ENCODE measurements around the gene VPS16. TPM values are rescaled to one million over a fixed set of nuclear protein-coding genes. Genes with fewer than 3 reads are reported as not detected.

Gene VPS16
- total RNA-seq, 4 donors from 2014 or later = 22.1 to 44.0 (median 30.7) TPM

DNA sequence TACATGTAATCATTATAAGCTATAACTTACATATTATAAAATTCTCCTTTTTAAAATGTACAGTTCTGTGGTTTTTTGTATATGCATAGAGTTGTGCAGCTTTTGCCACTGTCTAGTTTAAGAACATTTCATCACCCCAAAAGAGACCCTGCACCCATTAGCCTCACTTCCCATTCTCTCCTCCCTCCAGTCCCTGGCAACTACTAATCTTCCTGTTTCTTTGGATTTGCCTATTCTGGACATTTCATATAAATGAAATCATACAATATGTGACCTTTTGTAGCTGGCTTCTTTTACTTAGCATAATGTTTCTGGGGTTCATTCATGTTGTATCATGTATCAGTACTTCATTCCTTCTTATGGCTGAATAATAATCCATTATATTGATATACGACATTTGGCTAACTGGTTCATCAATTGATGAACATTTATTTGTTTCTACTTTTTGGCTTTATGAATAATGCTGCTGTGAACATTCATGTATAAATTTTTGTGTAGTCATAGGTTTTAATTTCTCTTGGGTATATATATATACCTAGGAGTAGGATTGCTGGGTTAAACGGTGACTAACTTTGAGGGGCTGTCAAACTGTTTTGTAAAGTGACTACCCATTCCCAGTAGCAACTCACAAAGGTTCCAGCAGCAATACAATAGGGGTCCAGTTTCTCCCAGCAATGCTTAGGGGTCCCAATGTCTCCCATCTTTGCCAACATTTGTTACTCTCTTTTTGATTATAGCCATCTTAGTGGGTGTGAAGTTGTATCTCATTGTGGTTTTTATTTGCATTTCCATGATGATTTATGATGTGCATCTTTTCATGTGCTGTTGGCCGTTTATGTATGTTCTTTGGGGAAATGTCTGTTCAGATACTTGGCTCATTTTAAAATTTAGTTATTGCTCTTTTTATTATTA lies 43.4 kb downstream of the VPS16 start:
- Histone ChIP-seq H3K36me3 (no peaks in the 10 kb centered on the region), H3K27me3 (no peaks in the 10 kb centered on the region), H3K27ac (no peak overlapping the region), H3K4me1 (peaks cover 0 to 41% (median 0%) of the 10 kb centered on the region in 3 donors), H3K9me3 (no peaks in the 10 kb centered on the region), H3K4me3 (no peak overlapping the region)
- TF ChIP-seq POLR2A (IDR thresholded peaks at IDR 0.05) = no peak
- TF ChIP-seq EP300 (IDR thresholded peaks at IDR 0.05) = no peak
- no peak for TF ChIP-seq POLR2AphosphoS5 (IDR thresholded peaks at IDR 0.05)
- TF ChIP-seq, protein P1, sequence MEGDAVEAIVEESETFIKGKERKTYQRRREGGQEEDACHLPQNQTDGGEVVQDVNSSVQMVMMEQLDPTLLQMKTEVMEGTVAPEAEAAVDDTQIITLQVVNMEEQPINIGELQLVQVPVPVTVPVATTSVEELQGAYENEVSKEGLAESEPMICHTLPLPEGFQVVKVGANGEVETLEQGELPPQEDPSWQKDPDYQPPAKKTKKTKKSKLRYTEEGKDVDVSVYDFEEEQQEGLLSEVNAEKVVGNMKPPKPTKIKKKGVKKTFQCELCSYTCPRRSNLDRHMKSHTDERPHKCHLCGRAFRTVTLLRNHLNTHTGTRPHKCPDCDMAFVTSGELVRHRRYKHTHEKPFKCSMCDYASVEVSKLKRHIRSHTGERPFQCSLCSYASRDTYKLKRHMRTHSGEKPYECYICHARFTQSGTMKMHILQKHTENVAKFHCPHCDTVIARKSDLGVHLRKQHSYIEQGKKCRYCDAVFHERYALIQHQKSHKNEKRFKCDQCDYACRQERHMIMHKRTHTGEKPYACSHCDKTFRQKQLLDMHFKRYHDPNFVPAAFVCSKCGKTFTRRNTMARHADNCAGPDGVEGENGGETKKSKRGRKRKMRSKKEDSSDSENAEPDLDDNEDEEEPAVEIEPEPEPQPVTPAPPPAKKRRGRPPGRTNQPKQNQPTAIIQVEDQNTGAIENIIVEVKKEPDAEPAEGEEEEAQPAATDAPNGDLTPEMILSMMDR (IDR thresholded peaks at IDR 0.05) = no peak
- ATAC-seq = no peak
- WGBS, 2 donors (ENCODE audit: low coverage in 1 of 2) = 66 to 78% methylated on average over 3 of the region's 3 CpGs

DNA sequence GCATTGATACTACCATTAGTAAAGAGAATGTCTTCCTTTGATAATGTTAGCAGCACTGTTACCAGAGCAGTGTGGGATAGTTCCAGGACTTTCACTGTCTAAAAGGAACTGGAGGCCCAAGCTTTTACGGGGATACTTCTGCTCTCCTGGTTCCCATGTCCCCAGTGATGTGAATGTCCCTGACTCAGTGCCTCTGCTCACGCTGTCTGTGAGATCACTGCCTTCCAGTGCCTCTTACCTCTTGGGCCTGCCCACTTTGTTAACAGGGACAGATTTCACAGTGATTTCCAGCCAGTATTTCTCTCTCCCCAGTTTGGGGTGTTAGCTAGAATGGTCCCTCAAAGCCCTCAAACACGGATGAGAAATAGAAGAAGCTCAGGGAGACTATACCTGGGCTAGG lies 47.2 kb downstream of the VPS16 start:
- Histone ChIP-seq H3K4me1 (peaks cover 0 to 28% (median 6%) of the 10 kb centered on the region in 3 donors), H3K9me3 (no peaks in the 10 kb centered on the region), H3K4me3 (no peak overlapping the region), H3K27ac (no peak overlapping the region), H3K36me3 (no peaks in the 10 kb centered on the region), H3K27me3 (no peaks in the 10 kb centered on the region)
- TF ChIP-seq EP300 (IDR thresholded peaks at IDR 0.05) (no peak), POLR2A (IDR thresholded peaks at IDR 0.05) (no peak), POLR2AphosphoS5 (IDR thresholded peaks at IDR 0.05) (no peak)
- TF ChIP-seq, protein P1 (IDR thresholded peaks at IDR 0.05) = no peak
- WGBS, 2 donors (ENCODE audit: low coverage in 1 of 2) = 86 to 89% methylated on average over 2 to 3 of the region's 3 CpGs
- ATAC-seq = no peak

DNA sequence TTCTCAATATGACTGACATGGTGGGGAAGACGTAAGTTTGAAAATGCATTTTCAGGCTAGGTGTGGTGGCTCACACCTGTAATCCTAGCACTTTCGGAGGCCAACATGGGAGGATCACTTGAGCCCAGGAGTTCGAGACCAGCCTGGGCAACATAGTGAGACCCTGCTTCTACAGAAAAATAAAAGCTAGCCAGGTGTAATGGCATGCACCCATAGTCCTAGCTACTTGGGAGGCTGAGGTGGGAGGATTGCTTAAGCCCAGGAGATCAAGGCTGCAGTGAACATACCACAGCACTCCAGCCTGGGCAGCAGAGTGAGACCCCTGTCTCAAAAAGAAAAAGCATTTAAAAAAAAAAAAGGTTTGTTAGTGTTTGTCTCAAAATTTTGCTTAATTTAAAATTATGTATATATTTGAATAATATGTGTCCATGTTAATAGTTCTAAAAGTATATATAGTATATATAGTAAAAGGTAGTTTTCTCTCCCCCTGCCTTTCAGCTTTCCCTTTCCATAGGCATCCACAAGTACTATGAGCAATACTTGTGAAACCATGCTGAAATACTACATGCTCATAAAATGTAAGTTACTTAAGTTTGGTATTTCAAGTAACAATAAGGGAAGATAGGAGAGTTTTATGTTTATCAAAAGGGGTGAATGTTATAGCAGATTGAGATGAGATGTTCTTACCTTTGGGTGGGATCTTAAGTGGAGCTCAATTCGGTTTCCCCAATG lies 47.8 kb downstream of the VPS16 start:
- Histone ChIP-seq H3K4me3 (no peak overlapping the region), H3K9me3 (no peaks in the 10 kb centered on the region), H3K27ac (no peak overlapping the region), H3K27me3 (no peaks in the 10 kb centered on the region), H3K4me1 (peaks cover 0 to 29% (median 6%) of the 10 kb centered on the region in 3 donors), H3K36me3 (no peaks in the 10 kb centered on the region)
- WGBS, 2 donors (ENCODE audit: low coverage in 1 of 2) = 82 to 85% methylated on average over 1 to 3 of the region's 4 CpGs
- ATAC-seq = no peak
- no peak for TF ChIP-seq EP300 (IDR thresholded peaks at IDR 0.05)
- TF ChIP-seq, protein P1 (IDR thresholded peaks at IDR 0.05) = no peak
- TF ChIP-seq POLR2A (IDR thresholded peaks at IDR 0.05) = no peak
- no peak for TF ChIP-seq POLR2AphosphoS5 (IDR thresholded peaks at IDR 0.05)

DNA sequence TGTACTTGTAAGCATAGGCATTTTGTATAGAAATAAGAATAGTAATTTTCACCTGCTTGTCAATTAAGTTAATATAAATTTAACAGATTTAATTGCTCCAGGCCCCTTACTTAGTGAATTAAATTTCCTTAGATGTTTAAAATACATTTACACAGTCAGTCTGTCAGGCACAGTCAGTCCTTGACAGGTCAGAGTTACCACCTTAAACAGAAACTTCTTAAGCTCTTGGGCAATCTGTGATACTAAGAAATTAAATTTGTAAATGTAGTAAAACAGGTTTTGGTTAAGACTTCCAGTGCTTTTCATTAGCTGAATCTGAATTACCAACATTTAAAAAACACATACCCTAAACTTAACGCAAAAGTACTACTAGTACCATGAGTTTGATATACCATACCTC lies 48.7 kb downstream of the VPS16 start:
- Histone ChIP-seq H3K4me1 (peaks cover 0 to 29% (median 6%) of the 10 kb centered on the region in 3 donors), H3K9me3 (no peaks in the 10 kb centered on the region), H3K4me3 (no peak overlapping the region), H3K27me3 (no peaks in the 10 kb centered on the region), H3K27ac (no peak overlapping the region), H3K36me3 (no peaks in the 10 kb centered on the region)
- WGBS, 2 donors (ENCODE audit: low coverage in 1 of 2) = 83 to 100% methylated on average over 1 of the region's 1 CpG
- TF ChIP-seq, protein P1 (IDR thresholded peaks at IDR 0.05) = no peak
- ATAC-seq = no peak

Data from gastroesophageal sphincter (tissue), 4 donors.